Pancreas (tissue), 10 donors: ENCODE measurements around the gene ATP6V1G1. TPM values are rescaled to one million over a fixed set of nuclear protein-coding genes. Genes with fewer than 3 reads are reported as not detected.

Experiments used
- ATAC-seq, 4 donors: fragments of 200-7000 bp; cut with Tn5 transposase; one replicate each; pipeline versions ENCODE4 v1.8.0 to v1.9.1; 2020; ENCODE audit warnings: mild to moderate bottlenecking in 4 of 4, moderate library complexity in 4 of 4
- DNase-seq, 6 donors: peaks; one replicate each; pipeline ENCODE4 v3.0.0-alpha.2; 2020
- FAIRE-seq: peaks from 2 replicates; lab custom pipeline; 2012; peaks lifted over from hg19 to GRCh38; lab: Jason Lieb, UNC
- H3K27ac ChIP-seq, 4 donors: fragments of 200-600 bp; sonication (generic); 1 replicate in 3 of 4; 2 replicates in 1 of 4; pipeline versions ENCODE4 v1.5.0 to v1.8.0; 2020
- H3K27me3 ChIP-seq, 4 donors: fragments of 200-600 bp; one replicate each; pipeline ENCODE4 v1.8.0; 2021
- H3K36me3 ChIP-seq, 3 donors: fragments of 200-600 bp; sonication (generic) in 1 of 3; one replicate each; pipeline versions ENCODE4 v1.5.0 to v1.8.0; 2020 to 2021
- H3K4me1 ChIP-seq, 3 donors: fragments of 200-600 bp; one replicate each; pipeline ENCODE4 v1.8.0; 2021
- H3K4me3 ChIP-seq, 4 donors: fragments of 200-600 bp; sonication (generic) in 2 of 4; one replicate each; pipeline versions ENCODE4 v1.5.0 to v1.8.0; 2020 to 2021
- H3K9me3 ChIP-seq, 4 donors: fragments of 200-600 bp; one replicate each; pipeline ENCODE4 v1.8.0; 2021
- WGBS, 2 donors: extraction: QIAGEN DNeasy Blood & Tissue Kit; methylation state at CpG; one replicate each; pipeline ENCODE4 v1.1.7; 2013; 5-methylcytosine and 5-hydroxymethylcytosine counted together
- intact Hi-C, 3 donors: fragments of 100-400 bp; cut with DNase I; formaldehyde crosslinking; loops; one replicate each; pipeline versions ENCODE4 v1.11.1 to v1.14.2; 2022
- polyA plus RNA-seq, 2 donors: library from polyadenylated mRNA; stranded (reverse); fragments of 200-250 nt; gene quantifications; one replicate each; pipeline ENCODE4 v1.2.3, GENCODE V29; 2013
- total RNA-seq, 6 donors: library from RNA; stranded (reverse); fragmentation: NEBNext Ultra II Directional in 4 of 6; extraction: Animal tissue kit (Norgen Biotek cat#: 25700) in 4 of 6; gene quantifications; one replicate each; pipeline versions ENCODE4 v1.2.1 to v1.2.4, GENCODE V29; 2021 to 2023
- TF ChIP-seq, protein P1 (sequence below), 4 donors: fragments of 200-600 bp; sonication (generic) in 3 of 4; IDR thresholded peaks; one replicate each; pipeline versions ENCODE4 v1.5.0 to v1.8.0; 2021; ENCODE audit warnings: antibody characterized with exemption in 4 of 4
- donor health status: healthy with polysubstance abuse.
- donor health status: DM: no; HTN: no; CAD: no; lungs with moderate emphysema.
- donor health status: DM: no; HTN: no; CAD: no.
- donor health status: control.
- donor health status: control.
- donor health status: Bipolar disorder and iron deficiency.
- donor health status: DM: yes; HTN: yes; CAD: no.
- donor health status: DM: no; HTN: no; CAD: no.
- donor health status: DM: no; HTN: no; CAD: no.
- donor health status: DM: yes; HTN: yes; CAD: no.

ATP6V1G1 gene
- total and polyA plus RNA-seq, 8 donors = 19.7 to 124 (median 37.1) TPM

DNA sequence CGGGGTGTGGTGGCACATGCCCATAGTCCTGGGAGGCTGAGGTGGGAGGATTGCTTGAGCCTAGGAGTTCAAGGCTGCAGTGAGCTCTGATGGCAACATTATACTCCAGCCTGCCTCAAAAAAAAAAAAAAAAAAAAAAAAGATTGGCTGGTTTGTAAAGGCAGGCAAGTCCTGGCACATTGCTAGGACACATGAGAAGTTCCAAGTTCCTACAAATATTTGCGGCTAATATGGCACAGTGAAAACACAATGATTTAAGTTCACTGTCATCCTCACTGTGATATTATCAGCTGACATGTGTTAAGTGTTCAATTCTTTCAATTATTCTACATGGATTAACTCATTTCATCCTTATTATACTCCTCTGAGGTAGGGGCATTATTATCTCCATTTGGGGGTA is 43.6 kb downstream of the ATP6V1G1 start:
- intact Hi-C loops = no loop called here
- WGBS, 2 donors = 0 to 53% methylated on average over 2 of the region's 2 CpGs
- Histone ChIP-seq H3K27ac (no peak overlapping the region), H3K36me3 (peaks cover 0 to 16% (median 0%) of the 10 kb centered on the region in 3 donors), H3K9me3 (no peaks in the 10 kb centered on the region), H3K4me1 (no peaks in the 10 kb centered on the region), H3K4me3 (no peak overlapping the region), H3K27me3 (no peaks in the 10 kb centered on the region)
- no peak for DNase-seq
- TF ChIP-seq, protein P1, sequence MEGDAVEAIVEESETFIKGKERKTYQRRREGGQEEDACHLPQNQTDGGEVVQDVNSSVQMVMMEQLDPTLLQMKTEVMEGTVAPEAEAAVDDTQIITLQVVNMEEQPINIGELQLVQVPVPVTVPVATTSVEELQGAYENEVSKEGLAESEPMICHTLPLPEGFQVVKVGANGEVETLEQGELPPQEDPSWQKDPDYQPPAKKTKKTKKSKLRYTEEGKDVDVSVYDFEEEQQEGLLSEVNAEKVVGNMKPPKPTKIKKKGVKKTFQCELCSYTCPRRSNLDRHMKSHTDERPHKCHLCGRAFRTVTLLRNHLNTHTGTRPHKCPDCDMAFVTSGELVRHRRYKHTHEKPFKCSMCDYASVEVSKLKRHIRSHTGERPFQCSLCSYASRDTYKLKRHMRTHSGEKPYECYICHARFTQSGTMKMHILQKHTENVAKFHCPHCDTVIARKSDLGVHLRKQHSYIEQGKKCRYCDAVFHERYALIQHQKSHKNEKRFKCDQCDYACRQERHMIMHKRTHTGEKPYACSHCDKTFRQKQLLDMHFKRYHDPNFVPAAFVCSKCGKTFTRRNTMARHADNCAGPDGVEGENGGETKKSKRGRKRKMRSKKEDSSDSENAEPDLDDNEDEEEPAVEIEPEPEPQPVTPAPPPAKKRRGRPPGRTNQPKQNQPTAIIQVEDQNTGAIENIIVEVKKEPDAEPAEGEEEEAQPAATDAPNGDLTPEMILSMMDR (IDR thresholded peaks at IDR 0.05) = no peak
- ATAC-seq = no peak
- no peak for FAIRE-seq

DNA sequence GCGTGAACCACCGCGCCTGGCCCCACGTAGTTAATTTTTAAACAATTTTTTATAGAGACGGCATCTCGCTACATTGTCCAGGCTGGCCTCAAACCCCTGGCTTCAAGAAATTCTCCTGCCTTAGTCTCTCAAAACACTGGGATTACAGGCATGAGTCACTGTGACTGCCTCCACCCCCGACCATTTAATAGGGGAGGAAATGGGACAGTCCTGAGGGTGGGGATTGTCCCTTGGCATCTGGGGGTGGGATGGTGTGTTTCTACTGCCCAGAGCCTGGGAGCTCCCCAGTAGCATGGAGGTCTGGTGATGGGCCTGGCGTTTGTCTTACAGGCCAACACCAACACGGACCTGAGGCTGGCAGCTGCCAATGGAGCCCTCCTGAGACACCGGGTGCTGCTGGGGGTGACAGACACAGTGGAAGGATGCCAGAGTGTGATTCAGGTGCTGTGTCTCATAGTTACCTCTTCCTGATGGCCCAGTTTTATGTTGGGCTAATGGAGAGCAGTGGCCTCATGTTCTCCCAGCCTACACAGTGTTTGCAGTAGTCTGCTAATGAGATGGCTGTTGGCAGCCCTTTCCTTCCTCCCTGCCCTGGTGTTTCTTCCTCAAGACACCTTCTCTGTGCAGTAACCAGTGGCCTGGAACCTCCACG is 46.0 kb downstream of the ATP6V1G1 start:
- WGBS, 2 donors = 85 to 87% methylated on average over 11 of the region's 11 CpGs
- Histone ChIP-seq H3K27ac (no peak overlapping the region), H3K27me3 (no peaks in the 10 kb centered on the region), H3K4me1 (no peaks in the 10 kb centered on the region), H3K9me3 (no peaks in the 10 kb centered on the region), H3K36me3 (peaks cover 0 to 7% (median 0%) of the 10 kb centered on the region in 3 donors), H3K4me3 (no peak overlapping the region)
- intact Hi-C loops = no loop called here
- FAIRE-seq (no peak), ATAC-seq (peak in 1 of 4 donors; percentile 15), DNase-seq (no peak)
- TF ChIP-seq, protein P1 (IDR thresholded peaks at IDR 0.05) = no peak

DNA sequence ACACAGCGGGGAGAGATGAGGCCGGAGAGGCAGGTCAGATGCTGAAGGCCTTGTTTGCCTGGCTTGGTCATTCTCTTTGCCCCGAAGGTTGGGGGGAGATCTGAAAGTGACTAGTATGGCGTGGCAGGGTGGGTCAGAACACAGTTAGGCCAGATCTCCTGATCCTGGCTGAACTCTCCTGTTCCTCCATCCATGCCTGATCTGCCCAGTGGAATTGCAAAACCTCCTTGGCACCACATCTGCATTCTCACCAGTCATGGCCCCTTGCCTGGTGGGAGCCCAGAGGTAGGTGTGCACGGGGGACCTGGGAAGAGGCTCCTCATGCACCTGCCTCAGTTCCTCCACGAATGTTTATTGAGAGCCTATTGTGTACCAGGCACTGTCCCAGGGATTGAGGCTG is 46.8 kb downstream of the ATP6V1G1 start:
- WGBS, 2 donors = 91 to 93% methylated on average over 6 of the region's 6 CpGs
- Histone ChIP-seq H3K27me3 (no peaks in the 10 kb centered on the region), H3K4me3 (no peak overlapping the region), H3K4me1 (no peaks in the 10 kb centered on the region), H3K36me3 (no peaks in the 10 kb centered on the region), H3K9me3 (no peaks in the 10 kb centered on the region), H3K27ac (no peak overlapping the region)
- no peak for DNase-seq
- FAIRE-seq = no peak
- TF ChIP-seq, protein P1 (IDR thresholded peaks at IDR 0.05) = no peak
- ATAC-seq = no peak
- intact Hi-C loops = no loop called here

DNA sequence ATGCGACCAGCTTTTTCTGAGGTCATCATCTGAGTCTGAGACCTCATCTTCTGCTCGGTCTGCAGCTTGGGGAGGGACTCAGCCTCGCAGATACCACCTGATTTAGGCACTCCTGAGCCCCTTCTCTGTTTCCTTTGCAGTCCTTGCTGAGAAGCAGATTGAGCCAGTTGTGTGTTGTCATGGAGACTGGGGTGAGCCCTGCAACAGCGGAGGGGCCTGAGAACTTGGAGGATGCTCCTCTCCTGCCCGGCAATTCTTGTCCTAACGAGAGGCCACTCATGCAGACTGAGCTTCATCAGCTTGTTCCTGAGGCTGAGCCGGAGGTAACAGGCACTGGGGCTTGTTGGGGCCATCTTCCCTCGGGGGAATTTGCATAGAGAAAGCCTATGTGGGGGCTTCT is 50.8 kb downstream of the ATP6V1G1 start:
- no peaks in the 10 kb centered on the region for H3K9me3 ChIP-seq
- no peak overlapping the region for H3K27ac ChIP-seq
- ATAC-seq = no peak
- FAIRE-seq = no peak
- 92 to 95% methylated on average over 8 of the region's 8 CpGs for WGBS, 2 donors
- intact Hi-C loops = no loop called here
- TF ChIP-seq, protein P1 (IDR thresholded peaks at IDR 0.05) = no peak
- H3K4me3 ChIP-seq = no peak overlapping the region
- H3K27me3 ChIP-seq = no peaks in the 10 kb centered on the region
- H3K36me3 ChIP-seq = no peaks in the 10 kb centered on the region
- DNase-seq = no peak
- no peaks in the 10 kb centered on the region for H3K4me1 ChIP-seq

DNA sequence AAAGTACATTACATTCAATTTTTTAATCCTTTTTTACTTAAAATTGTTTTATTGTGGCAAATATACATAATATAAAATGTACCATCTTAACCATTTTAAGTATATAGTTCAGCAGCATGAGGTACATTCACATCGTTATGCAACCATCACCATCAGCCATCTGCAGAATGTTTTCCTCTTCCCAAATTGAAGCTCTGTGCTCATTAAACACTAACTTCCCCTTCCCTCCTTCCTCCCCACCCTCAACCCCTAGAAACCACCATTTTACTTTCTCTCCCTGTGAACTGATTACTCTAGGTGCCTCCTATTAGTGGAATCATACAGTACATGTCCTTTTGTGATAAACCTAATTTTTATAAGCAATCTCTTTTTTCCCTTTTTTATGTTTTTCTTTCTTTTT is 54.4 kb downstream of the ATP6V1G1 start:
- peak in 1 of 4 donors; percentile 31 for ATAC-seq
- TF ChIP-seq, protein P1 (IDR thresholded peaks at IDR 0.05) = no peak
- Histone ChIP-seq H3K4me1 (no peaks in the 10 kb centered on the region), H3K9me3 (no peaks in the 10 kb centered on the region), H3K4me3 (no peak overlapping the region), H3K27ac (no peak overlapping the region), H3K36me3 (peaks cover 0 to 4% (median 0%) of the 10 kb centered on the region in 3 donors), H3K27me3 (no peaks in the 10 kb centered on the region)
- DNase-seq = no peak
- intact Hi-C loops = loop anchor here in 1 of 3 donors (10.0 kb wide), 2 partner anchors 147 to 217 kb away; no protein-coding TSS in a partner anchor
- FAIRE-seq = no peak
- 88 to 90% methylated on average over 1 of the region's 1 CpG for WGBS, 2 donors
